Measurements from ENCODE around the gene ADCY1. TPM values are rescaled to one million over a fixed set of nuclear protein-coding genes. Genes with fewer than 3 reads are reported as not detected.

Gene ADCY1
- total RNA-seq, 1 donor from 2014 or later = 5.0 TPM

DNA sequence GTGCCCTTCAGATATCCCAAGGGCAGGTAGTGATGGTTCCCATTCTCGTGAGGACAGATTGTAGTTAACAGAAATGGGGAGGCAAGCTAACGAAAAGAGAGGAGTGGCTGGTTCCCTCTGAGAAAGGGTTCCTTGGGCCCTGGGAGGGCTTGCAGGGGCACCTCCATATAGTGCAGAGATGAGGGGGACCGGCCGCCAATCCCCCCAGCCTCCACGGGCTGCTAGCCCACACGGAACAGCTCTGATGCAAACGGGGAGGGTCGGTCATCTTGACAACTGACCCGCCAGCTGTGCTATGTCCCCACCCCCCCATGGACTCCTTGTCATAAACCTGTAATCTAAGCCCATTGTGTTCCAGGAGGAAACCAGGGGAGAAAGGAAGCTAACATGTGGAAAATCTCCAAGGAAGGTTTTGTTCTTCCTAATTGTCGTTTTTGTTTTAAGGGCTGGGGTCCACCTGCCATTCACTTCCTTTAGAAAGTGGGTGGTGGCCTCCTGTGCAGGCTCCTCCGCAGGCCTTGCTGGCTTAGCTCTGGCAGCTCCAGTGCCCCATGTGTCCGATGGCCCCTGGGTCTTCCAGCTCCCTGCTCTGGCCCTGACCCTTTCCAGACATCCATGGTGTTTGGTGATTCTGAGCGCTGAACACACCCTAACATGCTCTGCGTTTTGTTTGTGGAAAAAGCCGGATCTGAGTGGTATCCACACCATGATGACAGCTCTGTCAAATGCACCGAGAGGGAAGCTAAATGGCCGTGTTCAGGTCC lies 15.9 kb downstream of the ADCY1 start:
- DNase-seq (peak; percentile 30), ATAC-seq (ENCODE audit: poor library complexity) (no peak)
- intact Hi-C loops (cut with DNase I) = no loop called here

DNA sequence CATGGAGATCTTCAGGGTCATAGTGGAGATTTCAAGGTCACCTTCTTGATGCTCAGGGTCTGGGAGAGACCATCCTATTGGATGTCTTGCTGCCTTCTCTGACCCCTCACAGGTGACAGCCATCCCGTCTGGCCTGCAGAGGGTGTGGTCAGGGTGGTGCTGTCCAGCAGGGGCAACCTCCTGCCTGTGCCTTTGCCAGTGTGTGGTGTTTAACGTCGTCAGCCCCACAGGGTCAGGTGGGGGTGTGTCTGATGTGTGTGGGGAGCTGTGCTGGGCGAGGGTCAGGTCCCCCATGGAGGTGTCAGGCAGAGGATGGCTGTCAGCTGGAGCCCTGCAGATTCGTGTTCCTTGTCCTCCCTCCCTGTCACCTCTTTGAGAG lies 16.5 kb downstream of the ADCY1 start:
- intact Hi-C loops (cut with DNase I) = no loop called here
- no peak for ATAC-seq (ENCODE audit: poor library complexity)

DNA sequence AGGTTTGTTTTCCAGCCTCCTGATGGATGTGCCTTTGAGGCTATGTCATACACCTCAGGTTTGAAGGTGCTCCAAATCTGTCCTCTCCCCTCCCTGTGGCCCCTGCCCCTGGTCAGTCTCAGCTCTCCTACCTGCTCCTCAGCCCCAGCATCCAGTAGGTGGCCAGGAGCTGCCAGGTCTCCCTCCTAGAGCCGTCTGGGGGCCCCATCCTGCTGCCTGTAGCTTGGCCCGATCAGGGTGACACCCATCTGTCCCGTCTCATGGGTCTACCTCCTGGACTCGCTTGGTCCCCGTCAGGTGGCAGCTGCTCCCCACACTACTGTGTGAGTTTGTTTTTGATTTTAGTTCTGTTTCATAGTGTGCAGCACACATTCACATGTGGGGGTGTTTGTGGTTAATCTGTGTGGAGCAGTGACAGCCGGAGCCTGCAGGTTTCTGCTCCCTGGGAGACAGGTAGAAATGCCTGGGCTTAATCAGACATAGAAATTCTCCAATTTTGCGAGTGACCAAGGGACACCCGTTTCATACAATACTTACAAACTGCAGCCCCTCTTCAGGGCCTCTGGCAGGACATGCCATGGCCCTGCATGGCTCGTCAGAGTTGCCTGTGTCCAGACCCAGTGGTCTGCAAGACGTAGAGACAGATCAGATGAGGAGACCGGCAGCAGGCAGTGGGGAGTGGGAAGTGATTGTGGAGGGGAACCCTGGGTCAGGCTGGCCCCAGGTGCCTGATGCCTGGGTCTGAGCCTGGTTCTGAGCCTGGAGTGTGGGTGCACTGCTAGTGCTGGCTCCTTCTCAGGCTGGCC lies 17.1 kb downstream of the ADCY1 start:
- intact Hi-C loops (cut with DNase I) = no loop called here
- DNase-seq (no peak), ATAC-seq (ENCODE audit: poor library complexity) (no peak)

More for the DNA sequence above, 16.5 kb downstream of the ADCY1 start:
- DNase-seq = peak; percentile 26

- DNase-seq (no peak), ATAC-seq (ENCODE audit: poor library complexity) (no peak)
These were observed 18.2 kb downstream of the ADCY1 start for GRCh38 chr7:45592230-45592991.

GRCh38 chr7:45593121-45593541 lies 19.0 kb downstream of the ADCY1 start:
- ATAC-seq (ENCODE audit: poor library complexity) (no peak), DNase-seq (no peak)
- intact Hi-C loops (cut with DNase I) = no loop called here

More at GRCh38 chr7:45592230-45592991, 18.2 kb downstream of the ADCY1 start:
- intact Hi-C loops (cut with DNase I) = no loop called here

GRCh38 chr7:45593877-45594276 lies 19.7 kb downstream of the ADCY1 start:
- DNase-seq (no peak), ATAC-seq (ENCODE audit: poor library complexity) (no peak)
- intact Hi-C loops (cut with DNase I) = no loop called here

DNA sequence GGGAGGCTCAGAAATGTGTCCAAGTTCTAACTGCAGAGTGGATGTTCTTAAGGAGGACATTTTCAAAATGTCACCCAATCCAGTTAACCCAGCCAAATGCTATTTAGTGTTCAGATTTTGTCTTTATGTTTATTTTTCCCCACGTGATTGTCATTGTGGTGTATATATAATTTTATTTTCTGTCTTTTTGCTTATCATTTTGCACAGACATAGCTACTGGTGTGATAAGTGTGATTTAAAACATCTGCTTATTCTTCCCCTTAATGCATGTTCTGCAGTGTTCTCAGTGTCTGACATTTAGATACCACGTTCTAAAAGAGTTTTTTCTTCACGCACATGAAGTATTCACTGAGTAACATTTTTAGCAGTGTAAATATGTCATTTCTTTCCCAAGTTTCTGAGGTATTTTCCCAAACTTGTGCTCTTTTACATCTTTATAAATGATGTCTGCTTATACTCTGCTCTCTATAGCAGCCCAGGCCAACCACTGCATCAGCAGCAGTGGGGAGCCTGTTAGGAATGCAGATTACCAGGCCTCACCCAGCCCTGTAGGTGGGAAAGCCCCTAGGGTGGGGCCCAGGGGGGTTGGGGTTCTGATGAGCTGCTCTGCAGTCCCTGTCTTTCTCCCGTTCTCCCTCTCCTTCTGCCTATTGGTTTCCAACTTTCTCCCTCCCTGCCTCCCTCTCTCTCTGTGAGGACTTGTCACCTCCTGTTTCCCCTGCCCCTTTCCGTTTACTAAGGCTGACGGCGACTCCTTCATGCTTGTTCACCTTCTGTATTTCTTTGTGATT lies 20.8 kb downstream of the ADCY1 start:
- intact Hi-C loops (cut with DNase I) = no loop called here
- ATAC-seq (ENCODE audit: poor library complexity) (no peak), DNase-seq (no peak)

DNA sequence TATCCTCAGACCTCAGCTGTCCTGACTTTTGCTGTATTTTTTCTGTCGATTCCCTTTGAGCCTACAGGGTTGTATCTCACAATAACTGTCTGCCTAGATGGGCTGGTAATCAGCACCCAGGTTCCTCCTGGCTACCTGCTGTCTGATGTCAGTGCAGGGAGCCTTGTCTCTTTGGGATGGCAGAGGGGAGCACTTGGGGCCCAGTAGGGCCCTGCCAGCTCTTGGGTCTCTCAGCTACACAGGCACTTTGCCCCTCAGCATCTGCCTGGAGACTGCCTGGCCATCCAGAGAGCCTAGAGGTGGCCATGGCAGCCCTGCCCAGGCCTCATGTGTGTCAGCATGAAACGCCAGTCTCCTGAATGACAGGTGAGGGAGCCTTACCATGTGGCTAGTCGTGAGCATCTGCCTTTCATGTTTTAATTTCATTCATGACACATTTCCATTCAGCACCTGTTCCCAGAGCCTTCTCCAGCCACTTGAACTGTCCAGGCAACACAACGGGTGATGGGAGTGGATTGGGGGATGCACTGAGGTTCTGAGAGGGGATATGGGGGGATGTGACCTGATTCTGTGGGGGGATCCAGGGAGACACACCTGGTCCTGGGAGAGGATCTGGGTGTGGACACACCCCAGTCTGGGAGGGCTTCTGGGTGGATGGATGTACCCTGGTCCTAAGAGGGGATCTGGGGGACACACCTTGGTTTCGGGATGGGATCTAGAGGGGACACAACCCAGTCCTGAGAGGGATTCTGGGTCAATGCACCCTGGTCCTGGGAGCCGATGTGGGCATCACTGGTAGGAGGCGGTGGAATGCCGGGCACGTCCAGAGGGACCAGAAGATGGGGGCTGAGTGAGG lies 21.9 kb downstream of the ADCY1 start:
- intact Hi-C loops (cut with DNase I) = no loop called here
- no peak for ATAC-seq (ENCODE audit: poor library complexity)
- no peak for DNase-seq

- ATAC-seq (ENCODE audit: poor library complexity) (no peak), DNase-seq (no peak)
- intact Hi-C loops (cut with DNase I) = no loop called here
These were observed 22.5 kb downstream of the ADCY1 start for GRCh38 chr7:45596665-45597095.

DNA sequence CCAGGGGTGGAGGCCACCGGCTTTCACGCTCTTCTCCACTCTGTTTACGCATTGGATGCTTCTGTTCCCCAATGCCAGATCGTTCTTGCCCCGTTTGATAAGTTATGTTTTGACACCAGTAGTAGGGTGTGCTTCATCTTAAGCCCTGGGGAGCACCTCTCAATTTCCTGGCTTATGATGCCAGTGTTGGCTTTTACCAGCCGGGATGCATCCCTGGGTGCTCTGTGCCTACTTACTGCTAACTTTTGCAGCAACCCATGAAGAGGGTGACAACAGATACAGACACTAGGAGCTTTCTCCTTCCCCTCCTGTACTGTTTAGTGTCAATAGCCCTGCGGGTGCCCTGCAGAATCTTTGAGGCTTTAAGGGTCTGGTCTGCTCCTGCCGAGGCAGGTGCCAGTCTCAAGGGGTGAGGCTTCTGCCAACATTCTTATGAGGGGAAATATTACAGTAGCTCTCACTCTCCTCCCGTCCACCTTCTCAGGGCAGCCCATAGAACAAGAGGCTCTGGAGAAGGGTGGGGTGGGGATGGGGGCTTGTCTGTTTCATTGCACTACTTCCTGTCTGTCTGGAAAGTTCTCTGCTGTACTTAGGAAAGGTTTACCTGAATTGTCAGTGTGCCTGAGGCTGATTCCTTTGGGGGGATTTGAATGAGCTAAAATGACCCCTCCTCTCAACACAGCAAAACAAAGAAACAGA lies 23.3 kb downstream of the ADCY1 start:
- ATAC-seq (ENCODE audit: poor library complexity) (no peak), DNase-seq (no peak)
- intact Hi-C loops (cut with DNase I) = no loop called here

- DNase-seq (no peak), ATAC-seq (ENCODE audit: poor library complexity) (no peak)
- intact Hi-C loops (cut with DNase I) = no loop called here
These were observed 24.8 kb downstream of the ADCY1 start for GRCh38 chr7:45598886-45599520.

- intact Hi-C loops (cut with DNase I) = no loop called here
- ATAC-seq (ENCODE audit: poor library complexity) (peak; percentile 74), DNase-seq (no peak)
These were observed 25.9 kb downstream of the ADCY1 start for GRCh38 chr7:45599851-45600706.

GRCh38 chr7:45601094-45601493 lies 26.9 kb downstream of the ADCY1 start:
- DNase-seq (no peak), ATAC-seq (ENCODE audit: poor library complexity) (no peak)

GRCh38 chr7:45601816-45602540 lies 27.8 kb downstream of the ADCY1 start:
- DNase-seq (no peak), ATAC-seq (ENCODE audit: poor library complexity) (no peak)
- intact Hi-C loops (cut with DNase I) = no loop called here

More at GRCh38 chr7:45601094-45601493, 26.9 kb downstream of the ADCY1 start:
- intact Hi-C loops (cut with DNase I) = no loop called here

GRCh38 chr7:45606050-45606449 lies 31.9 kb downstream of the ADCY1 start:
- no peak for ATAC-seq (ENCODE audit: poor library complexity)
- intact Hi-C loops (cut with DNase I) = no loop called here
- no peak for DNase-seq

Measured in Right ventricle myocardium superior (tissue), 1 donor.